Left ventricle myocardium inferior (tissue), 1 donor: Measurements from ENCODE around the gene MAP4K4. TPM values are rescaled to one million over a fixed set of nuclear protein-coding genes. Genes with fewer than 3 reads are reported as not detected.

ENCODE experiments used
- DNase-seq: peaks from one replicate; pipeline ENCODE4 v3.0.0-alpha.2; 2020
- H3K27ac ChIP-seq: fragments of 200-600 bp; replicated peaks from 2 replicates; pipeline ENCODE4 v1.8.0; 2021
- H3K27me3 ChIP-seq: fragments of 200-600 bp; 2 replicates; pipeline ENCODE4 v1.8.0; 2021; ENCODE audit warnings: low read depth
- H3K36me3 ChIP-seq: fragments of 200-600 bp; 2 replicates; pipeline ENCODE4 v1.8.0; 2021
- H3K4me1 ChIP-seq: fragments of 200-600 bp; 2 replicates; pipeline ENCODE4 v1.8.0; 2021
- H3K4me3 ChIP-seq: fragments of 200-600 bp; 2 replicates; pipeline ENCODE4 v1.8.0; 2021; ENCODE audit warnings: mild to moderate bottlenecking, moderate library complexity
- H3K9me3 ChIP-seq: fragments of 200-600 bp; replicated peaks from 2 replicates; pipeline ENCODE4 v1.8.0; 2021
- CTCF ChIP-seq: fragments of 200-600 bp; IDR thresholded peaks from 2 replicates; pipeline ENCODE4 v1.8.0; 2021; ENCODE audit warnings: antibody characterized with exemption, mild to moderate bottlenecking, borderline replicate concordance
- intact Hi-C: fragments of 100-400 bp; cut with micrococcal nuclease; formaldehyde crosslinking; loops from one replicate; pipeline ENCODE4 v1.11.0; 2022
- total RNA-seq: library from RNA; stranded (reverse); fragmentation: NEBNext Ultra II Directional; extraction: Animal tissue kit (Norgen Biotek cat#: 25700); gene quantifications from one replicate; pipeline ENCODE4 v1.2.1, GENCODE V29; 2021
- donor health status: DM: no; HTN: yes; CAD: no; lungs with severe emphysema.

Gene MAP4K4
- total RNA-seq, 1 donor from 2014 or later: 102 TPM

DNA sequence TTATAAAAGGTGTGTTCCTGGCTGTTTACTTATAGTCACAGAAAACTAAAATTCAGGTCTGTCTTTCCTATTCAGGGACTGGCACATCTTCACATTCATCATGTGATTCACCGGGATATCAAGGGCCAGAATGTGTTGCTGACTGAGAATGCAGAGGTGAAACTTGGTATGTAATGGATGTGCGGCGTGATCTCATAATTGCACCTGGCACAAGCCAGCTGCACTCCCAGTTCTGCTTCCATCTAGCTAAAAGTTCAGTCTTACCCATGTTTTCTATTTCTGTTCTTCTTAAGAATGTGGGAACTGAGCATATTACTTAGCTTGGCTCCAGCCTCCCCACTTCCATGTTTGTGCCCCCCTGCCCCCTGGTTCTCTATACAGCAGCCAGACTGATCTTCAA, 131.9 kb downstream of the MAP4K4 start:
- Histone ChIP-seq H3K4me3 (no peak overlapping the region), H3K27ac (peak overlapping the region; percentile 73), H3K9me3 (no peaks in the 10 kb centered on the region), H3K27me3 (no peaks in the 10 kb centered on the region), H3K4me1 (peaks cover 67% of the 10 kb centered on the region), H3K36me3 (peaks cover 29% of the 10 kb centered on the region)
- intact Hi-C loops: loop anchor here (5.0 to 10.0 kb wide), 2 partner anchors 55 to 127 kb away; no protein-coding TSS in a partner anchor
- DNase-seq: no peak
- TF ChIP-seq CTCF: no peak

DNA sequence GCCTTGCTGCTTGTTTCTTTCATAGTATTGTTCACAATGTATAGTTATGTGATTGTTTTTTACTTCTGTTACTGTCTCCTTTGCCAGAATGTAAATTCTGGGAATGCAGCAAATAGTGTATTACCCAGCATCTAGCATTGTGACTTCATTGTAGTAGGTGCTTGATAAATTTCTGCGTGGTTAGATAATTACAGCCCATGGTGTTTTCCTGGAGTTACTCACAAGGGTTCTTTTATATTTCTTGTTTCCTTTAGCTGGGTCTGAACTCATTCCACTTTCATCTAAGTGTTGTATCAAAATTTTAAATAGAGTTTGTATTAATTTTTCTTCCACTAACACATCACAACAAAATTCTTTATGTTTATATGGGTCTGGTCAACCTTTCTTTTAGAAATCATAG, 132.6 kb downstream of the MAP4K4 start:
- intact Hi-C loops: loop anchor here (5.0 to 10.0 kb wide), 2 partner anchors 313 to 415 kb away; no protein-coding TSS in a partner anchor
- Histone ChIP-seq H3K9me3 (no peaks in the 10 kb centered on the region), H3K27ac (peak overlapping the region; percentile 73), H3K4me3 (no peak overlapping the region), H3K36me3 (peaks cover 35% of the 10 kb centered on the region), H3K4me1 (peaks cover 67% of the 10 kb centered on the region), H3K27me3 (no peaks in the 10 kb centered on the region)
- no peak for DNase-seq
- TF ChIP-seq CTCF: no peak

- no peak for TF ChIP-seq CTCF
- H3K27ac ChIP-seq: peak overlapping the region; percentile 73
- intact Hi-C loops: loop anchor here (5.0 to 10.0 kb wide), 2 partner anchors 313 to 416 kb away; no protein-coding TSS in a partner anchor
- no peaks in the 10 kb centered on the region for H3K27me3 ChIP-seq
- no peak for DNase-seq
- H3K4me1 ChIP-seq: peaks cover 64% of the 10 kb centered on the region
- H3K9me3 ChIP-seq: no peaks in the 10 kb centered on the region
- H3K4me3 ChIP-seq: no peak overlapping the region
- H3K36me3 ChIP-seq: peaks cover 34% of the 10 kb centered on the region
Measured at GRCh38 chr2:101830555-101830954, 133.0 kb downstream of the MAP4K4 start.

DNA sequence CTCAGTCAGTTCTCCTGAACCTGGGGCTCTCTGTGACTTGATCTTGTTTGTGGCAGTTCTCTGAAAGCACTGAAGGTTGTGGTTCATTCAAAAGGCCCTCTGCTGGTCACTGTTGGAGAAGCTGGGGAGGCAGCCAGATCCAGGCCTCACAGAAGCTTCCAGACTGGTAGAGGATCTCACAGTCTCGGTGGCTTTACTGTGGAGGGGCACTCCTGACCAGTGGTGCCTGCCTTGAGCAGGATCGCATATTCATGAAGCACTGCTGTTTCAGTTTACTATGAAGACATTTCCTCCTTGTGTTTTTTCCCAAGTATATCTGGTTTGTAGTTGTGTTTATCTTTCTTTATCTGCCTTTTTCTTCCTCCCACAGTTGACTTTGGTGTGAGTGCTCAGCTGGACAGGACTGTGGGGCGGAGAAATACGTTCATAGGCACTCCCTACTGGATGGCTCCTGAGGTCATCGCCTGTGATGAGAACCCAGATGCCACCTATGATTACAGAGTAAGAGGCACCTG, 133.9 kb downstream of the MAP4K4 start:
- intact Hi-C loops: loop anchor here (5.0 to 10.0 kb wide), 2 partner anchors 314 to 417 kb away; no protein-coding TSS in a partner anchor
- H3K36me3 ChIP-seq: peaks cover 38% of the 10 kb centered on the region

GRCh38 chr2:101832114-101832513, 134.6 kb downstream of the MAP4K4 start:
- Histone ChIP-seq H3K4me3 (no peak overlapping the region), H3K9me3 (no peaks in the 10 kb centered on the region), H3K27ac (peak overlapping the region; percentile 73), H3K27me3 (no peaks in the 10 kb centered on the region), H3K4me1 (peaks cover 48% of the 10 kb centered on the region), H3K36me3 (peaks cover 39% of the 10 kb centered on the region)
- intact Hi-C loops: loop anchor here (5.0 to 10.0 kb wide), 2 partner anchors 315 to 417 kb away; no protein-coding TSS in a partner anchor
- TF ChIP-seq CTCF: peak; percentile 46
- DNase-seq: no peak

More for the DNA sequence above, 133.9 kb downstream of the MAP4K4 start:
- Histone ChIP-seq H3K27me3 (no peaks in the 10 kb centered on the region), H3K9me3 (no peaks in the 10 kb centered on the region), H3K27ac (peak overlapping the region; percentile 73), H3K4me1 (peaks cover 56% of the 10 kb centered on the region), H3K4me3 (no peak overlapping the region)
- TF ChIP-seq CTCF: peak; percentile 85
- peak; percentile 74 for DNase-seq
